ENCODE data around the gene POLDIP2.

DNA sequence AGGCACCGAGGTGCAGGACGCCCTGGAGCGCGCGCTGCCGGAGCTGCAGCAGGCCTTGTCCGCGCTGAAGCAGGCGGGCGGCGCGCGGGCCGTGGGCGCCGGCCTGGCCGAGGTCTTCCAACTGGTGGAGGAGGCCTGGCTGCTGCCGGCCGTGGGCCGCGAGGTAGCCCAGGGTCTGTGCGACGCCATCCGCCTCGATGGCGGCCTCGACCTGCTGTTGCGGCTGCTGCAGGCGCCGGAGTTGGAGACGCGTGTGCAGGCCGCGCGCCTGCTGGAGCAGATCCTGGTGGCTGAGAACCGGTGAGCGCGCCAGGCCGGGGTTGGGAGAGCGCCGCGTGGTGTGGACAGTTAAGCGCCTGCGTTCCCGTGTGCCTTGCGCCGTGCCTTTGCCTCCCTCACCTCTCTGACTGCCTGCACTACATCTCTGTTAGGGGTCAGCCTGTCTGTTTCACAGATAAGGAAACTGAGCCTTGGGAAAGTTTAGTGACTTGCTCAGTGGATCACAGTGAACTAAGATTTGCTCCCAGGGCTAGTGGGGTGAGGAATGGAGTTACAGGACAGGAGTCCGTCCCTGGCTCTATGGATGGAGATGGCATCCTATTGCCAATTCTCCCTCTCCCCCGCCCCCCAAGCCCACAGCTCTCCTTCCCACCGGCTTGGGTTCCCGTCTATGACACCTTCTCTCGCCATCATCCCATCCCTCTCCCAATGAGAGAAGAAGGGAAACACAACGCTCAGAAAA is 15.0 kb upstream of the POLDIP2 start:
- TF ChIP-seq, protein P1, sequence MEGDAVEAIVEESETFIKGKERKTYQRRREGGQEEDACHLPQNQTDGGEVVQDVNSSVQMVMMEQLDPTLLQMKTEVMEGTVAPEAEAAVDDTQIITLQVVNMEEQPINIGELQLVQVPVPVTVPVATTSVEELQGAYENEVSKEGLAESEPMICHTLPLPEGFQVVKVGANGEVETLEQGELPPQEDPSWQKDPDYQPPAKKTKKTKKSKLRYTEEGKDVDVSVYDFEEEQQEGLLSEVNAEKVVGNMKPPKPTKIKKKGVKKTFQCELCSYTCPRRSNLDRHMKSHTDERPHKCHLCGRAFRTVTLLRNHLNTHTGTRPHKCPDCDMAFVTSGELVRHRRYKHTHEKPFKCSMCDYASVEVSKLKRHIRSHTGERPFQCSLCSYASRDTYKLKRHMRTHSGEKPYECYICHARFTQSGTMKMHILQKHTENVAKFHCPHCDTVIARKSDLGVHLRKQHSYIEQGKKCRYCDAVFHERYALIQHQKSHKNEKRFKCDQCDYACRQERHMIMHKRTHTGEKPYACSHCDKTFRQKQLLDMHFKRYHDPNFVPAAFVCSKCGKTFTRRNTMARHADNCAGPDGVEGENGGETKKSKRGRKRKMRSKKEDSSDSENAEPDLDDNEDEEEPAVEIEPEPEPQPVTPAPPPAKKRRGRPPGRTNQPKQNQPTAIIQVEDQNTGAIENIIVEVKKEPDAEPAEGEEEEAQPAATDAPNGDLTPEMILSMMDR (IDR thresholded peaks at IDR 0.05; ENCODE audit: borderline replicate concordance, extremely low read depth, low read length, poor library complexity, severe bottlenecking) = no peak
- no peak for TF ChIP-seq EZH2 (IDR thresholded peaks at IDR 0.05; ENCODE audit: borderline replicate concordance, low read depth, low read length, severe bottlenecking)
